Measurements from ENCODE around the gene MTA3.

DNA sequence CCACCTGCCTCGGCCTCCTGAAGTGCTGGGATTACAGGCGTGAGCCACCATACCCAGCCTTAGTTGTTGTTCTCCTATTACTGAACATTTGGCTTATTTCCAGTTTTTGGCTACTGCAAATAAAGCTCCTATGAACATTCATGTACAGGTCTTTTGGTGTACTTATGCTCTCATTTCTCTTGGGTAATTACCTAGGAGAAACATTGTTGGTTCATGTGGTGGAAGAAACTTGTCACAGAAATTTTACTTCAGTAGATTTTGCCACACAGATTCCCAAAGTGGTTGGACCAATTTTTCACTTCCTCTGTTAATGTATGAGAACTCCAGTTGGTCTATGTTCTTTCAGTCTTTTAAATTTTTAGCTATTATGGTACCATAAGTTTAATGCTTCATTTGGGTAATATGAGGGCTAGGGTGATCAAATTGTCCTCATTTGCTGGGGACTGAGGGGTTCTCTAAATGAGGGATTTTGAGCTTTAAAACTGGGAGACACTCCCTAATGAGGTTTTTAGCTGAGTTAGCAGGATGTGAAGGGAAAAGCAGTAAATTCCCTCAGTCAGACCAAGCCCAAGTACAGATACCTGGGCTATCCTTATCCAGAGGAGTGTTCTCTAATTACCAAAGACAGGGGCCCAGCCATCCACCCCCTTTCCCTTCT, 33.9 kb downstream of the MTA3 start:
- TF ChIP-seq, protein P1, sequence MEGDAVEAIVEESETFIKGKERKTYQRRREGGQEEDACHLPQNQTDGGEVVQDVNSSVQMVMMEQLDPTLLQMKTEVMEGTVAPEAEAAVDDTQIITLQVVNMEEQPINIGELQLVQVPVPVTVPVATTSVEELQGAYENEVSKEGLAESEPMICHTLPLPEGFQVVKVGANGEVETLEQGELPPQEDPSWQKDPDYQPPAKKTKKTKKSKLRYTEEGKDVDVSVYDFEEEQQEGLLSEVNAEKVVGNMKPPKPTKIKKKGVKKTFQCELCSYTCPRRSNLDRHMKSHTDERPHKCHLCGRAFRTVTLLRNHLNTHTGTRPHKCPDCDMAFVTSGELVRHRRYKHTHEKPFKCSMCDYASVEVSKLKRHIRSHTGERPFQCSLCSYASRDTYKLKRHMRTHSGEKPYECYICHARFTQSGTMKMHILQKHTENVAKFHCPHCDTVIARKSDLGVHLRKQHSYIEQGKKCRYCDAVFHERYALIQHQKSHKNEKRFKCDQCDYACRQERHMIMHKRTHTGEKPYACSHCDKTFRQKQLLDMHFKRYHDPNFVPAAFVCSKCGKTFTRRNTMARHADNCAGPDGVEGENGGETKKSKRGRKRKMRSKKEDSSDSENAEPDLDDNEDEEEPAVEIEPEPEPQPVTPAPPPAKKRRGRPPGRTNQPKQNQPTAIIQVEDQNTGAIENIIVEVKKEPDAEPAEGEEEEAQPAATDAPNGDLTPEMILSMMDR (IDR thresholded peaks at IDR 0.05; ENCODE audit: extremely low read depth in 1 of 2, insufficient read depth in 1 of 2, low read depth in 1 of 2, low read length in 2 of 2) = no peak
- TF ChIP-seq, protein P2, sequence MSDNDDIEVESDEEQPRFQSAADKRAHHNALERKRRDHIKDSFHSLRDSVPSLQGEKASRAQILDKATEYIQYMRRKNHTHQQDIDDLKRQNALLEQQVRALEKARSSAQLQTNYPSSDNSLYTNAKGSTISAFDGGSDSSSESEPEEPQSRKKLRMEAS (IDR thresholded peaks at IDR 0.05; ENCODE audit: insufficient read depth, insufficient read length) = no peak
- TF ChIP-seq POLR2A (IDR thresholded peaks at IDR 0.05; ENCODE audit: low read depth, low read length) (no peak), EZH2 (IDR thresholded peaks at IDR 0.05; ENCODE audit: borderline replicate concordance, low read depth, low read length, severe bottlenecking) (no peak), FOS (IDR thresholded peaks at IDR 0.05; ENCODE audit: borderline replicate concordance, insufficient read depth, low read length) (no peak), POLR2AphosphoS5 (IDR thresholded peaks at IDR 0.05; ENCODE audit: insufficient read depth, low read depth, low read length) (no peak), GATA2 (IDR thresholded peaks at IDR 0.05; ENCODE audit: insufficient read depth, insufficient read length, low read depth, low read length) (no peak)

Data from endothelial cell of umbilical vein (primary cell).